Osteocyte (in vitro differentiated cells): Measurements from ENCODE around the gene CSN1S1. TPM values are rescaled to one million over a fixed set of nuclear protein-coding genes. Genes with fewer than 3 reads are reported as not detected.
"Not testable (repeated sequence)": the region's sequence is repeated elsewhere in the genome, so short reads cannot be mapped to it uniquely, and the experiment has no call there.

ENCODE experiments used
- DNase-seq: peaks from one replicate; pipeline ENCODE4 v3.0.0; 2021; ENCODE audit warnings: mixed read lengths; ENCODE audit not compliant: unreplicated experiment; ENCODE audit errors: extremely low spot score
- H3K27ac Mint-ChIP-seq: one replicate; pipeline ENCODE4 v1.8.0; 2021; ENCODE audit warnings: mild to moderate bottlenecking, mixed read lengths; ENCODE audit not compliant: unreplicated experiment
- H3K27me3 Mint-ChIP-seq: one replicate; pipeline ENCODE4 v1.8.0; 2021; ENCODE audit warnings: mixed read lengths; ENCODE audit not compliant: unreplicated experiment
- H3K36me3 Mint-ChIP-seq: one replicate; pipeline ENCODE4 v1.8.0; 2021; ENCODE audit warnings: mixed read lengths; ENCODE audit not compliant: unreplicated experiment
- H3K4me1 Mint-ChIP-seq: one replicate; pipeline ENCODE4 v1.8.0; 2021; ENCODE audit warnings: mixed read lengths; ENCODE audit not compliant: unreplicated experiment
- H3K4me3 Mint-ChIP-seq: one replicate; pipeline ENCODE4 v1.8.0; 2021; ENCODE audit warnings: mild to moderate bottlenecking, moderate library complexity, mixed read lengths; ENCODE audit not compliant: unreplicated experiment
- H3K9me3 Mint-ChIP-seq: one replicate; pipeline ENCODE4 v1.8.0; 2021; ENCODE audit warnings: mixed read lengths; ENCODE audit not compliant: unreplicated experiment
- total RNA-seq: library from RNA; stranded (reverse); gene quantifications from 2 replicates; pipeline ENCODE4 v1.2.1, GENCODE V29; 2021
- TF ChIP-seq, protein P1 (sequence below): fragments of 200-600 bp; sonication (generic); IDR thresholded peaks from 2 replicates; pipeline ENCODE4 v1.5.0; 2021; ENCODE audit warnings: antibody characterized with exemption, mild to moderate bottlenecking, moderate library complexity

The CSN1S1 gene
- total RNA-seq, 1 donor from 2014 or later = not detected

DNA sequence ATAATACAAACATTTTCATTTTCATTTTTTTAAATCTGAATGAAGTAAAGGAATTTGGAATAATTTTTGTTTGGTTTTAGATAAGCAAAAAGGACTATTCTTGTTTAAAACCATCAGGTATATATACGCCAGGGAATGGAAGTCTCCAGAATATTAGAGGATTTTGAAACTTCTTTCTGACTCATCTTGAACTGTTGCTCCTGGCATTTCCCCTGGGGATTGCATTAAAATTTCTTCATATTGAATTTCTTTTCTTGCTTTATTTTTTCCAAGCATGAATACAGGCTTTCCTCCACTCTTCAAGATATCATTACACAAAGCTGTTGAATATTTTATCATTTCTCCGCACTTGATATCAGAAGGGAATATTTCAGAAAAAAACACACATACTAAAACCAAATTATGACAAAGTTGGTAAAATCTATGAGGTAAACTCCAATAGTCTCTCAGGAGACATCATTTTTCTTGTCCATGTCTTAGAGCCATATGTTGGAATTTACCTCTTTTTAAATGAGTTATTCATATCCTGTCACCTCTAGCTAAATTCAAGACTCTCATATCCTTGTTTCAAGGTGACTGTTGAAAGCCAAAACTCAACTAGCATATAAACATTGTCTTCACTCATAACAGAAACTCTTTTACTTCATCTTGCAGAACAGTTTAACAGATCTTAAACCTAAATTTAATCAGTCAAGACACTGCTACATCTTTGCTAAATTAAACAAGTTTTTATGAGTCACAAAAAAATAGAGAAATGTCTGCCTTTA is 20.7 kb upstream of the CSN1S1 start:
- no peak overlapping the region for H3K4me3 Mint-ChIP-seq
- H3K27me3 Mint-ChIP-seq = peaks cover 33% of the 10 kb centered on the region
- H3K27ac Mint-ChIP-seq = no peak overlapping the region
- H3K9me3 Mint-ChIP-seq = no peaks in the 10 kb centered on the region
- no peaks in the 10 kb centered on the region for H3K36me3 Mint-ChIP-seq
- peaks cover 3% of the 10 kb centered on the region for H3K4me1 Mint-ChIP-seq
- TF ChIP-seq, protein P1, sequence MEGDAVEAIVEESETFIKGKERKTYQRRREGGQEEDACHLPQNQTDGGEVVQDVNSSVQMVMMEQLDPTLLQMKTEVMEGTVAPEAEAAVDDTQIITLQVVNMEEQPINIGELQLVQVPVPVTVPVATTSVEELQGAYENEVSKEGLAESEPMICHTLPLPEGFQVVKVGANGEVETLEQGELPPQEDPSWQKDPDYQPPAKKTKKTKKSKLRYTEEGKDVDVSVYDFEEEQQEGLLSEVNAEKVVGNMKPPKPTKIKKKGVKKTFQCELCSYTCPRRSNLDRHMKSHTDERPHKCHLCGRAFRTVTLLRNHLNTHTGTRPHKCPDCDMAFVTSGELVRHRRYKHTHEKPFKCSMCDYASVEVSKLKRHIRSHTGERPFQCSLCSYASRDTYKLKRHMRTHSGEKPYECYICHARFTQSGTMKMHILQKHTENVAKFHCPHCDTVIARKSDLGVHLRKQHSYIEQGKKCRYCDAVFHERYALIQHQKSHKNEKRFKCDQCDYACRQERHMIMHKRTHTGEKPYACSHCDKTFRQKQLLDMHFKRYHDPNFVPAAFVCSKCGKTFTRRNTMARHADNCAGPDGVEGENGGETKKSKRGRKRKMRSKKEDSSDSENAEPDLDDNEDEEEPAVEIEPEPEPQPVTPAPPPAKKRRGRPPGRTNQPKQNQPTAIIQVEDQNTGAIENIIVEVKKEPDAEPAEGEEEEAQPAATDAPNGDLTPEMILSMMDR = no peak
- DNase-seq = no peak

DNA sequence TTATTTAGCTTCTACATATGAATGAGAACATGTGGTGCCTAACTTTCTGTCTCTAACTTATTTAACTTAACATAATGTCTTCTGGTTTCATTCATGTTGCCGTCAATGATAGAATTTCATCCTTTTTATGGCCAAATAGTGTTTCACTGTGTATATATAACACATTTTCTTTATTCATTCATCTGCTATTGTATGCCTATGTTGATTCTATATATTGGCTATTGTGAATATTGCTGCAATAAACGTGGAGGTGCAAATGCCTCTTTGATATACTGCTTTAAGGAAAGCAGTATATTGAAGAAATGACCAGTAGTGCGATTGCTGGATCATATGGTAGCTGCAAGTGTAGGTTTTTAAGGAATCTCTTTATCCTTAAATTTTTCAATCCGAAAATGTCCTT is 10.0 kb upstream of the CSN1S1 start:
- TF ChIP-seq, protein P1 = no peak
- Mint-ChIP-seq H3K27me3 (peaks cover 13% of the 10 kb centered on the region), H3K9me3 (no peaks in the 10 kb centered on the region), H3K27ac (no peak overlapping the region), H3K36me3 (no peaks in the 10 kb centered on the region), H3K4me1 (no peaks in the 10 kb centered on the region), H3K4me3 (no peak overlapping the region)
- DNase-seq = no peak

DNA sequence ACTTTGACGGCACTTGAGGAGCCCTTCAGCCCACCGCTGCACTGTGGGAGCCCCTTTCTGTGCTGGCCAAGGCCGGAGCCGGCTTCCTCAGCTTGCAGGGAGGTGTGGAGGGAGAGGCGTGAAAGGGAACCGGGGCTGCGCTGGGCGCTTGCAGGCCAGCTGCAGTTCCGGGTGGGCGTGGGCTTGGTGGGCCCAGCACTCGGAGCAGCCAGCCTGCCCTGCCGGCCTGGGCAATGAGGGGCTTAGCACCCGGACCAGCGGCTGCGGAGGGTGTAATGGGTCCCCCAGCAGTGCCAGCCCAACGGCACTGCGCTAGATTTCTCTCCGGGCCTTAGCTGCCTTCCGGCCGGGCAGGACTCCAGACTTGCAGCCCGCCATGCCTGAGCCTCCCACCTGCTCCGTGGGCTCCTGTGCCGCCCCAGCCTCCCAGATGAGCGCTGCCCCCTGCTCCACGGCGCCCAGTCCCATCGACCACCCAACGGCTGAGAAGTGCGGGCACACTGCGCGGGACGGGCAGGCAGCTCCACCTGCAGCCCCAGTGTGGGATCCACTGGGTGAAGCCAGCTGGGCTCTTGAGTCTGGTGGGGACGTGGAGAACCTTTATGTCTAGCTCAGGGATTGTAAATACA is 7.0 kb upstream of the CSN1S1 start:
- H3K27me3 Mint-ChIP-seq, DNase-seq, H3K36me3 Mint-ChIP-seq, H3K4me3 Mint-ChIP-seq, H3K4me1 Mint-ChIP-seq, H3K27ac Mint-ChIP-seq, H3K9me3 Mint-ChIP-seq: not testable (repeated sequence)

DNA sequence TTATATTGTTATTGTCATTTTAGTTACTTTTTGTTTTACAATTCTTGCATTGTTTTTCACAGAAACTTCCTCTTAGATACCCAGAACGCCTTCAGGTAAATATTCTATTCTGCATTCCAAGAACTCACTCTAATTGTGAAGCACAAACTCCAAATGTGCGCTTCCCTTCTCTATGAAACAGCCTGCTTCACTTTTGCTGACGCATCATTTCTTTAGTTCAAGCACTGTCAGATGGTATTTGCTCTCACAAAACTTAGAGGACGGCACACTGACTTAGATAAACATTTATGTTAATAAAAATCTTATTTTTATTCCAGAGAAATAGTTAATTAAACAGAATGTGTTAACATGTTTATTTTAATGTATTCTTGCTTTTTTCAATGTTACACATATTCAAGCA is 3.3 kb downstream of the CSN1S1 start:
- Mint-ChIP-seq H3K27ac (no peak overlapping the region), H3K4me1 (no peaks in the 10 kb centered on the region), H3K4me3 (no peak overlapping the region), H3K36me3 (no peaks in the 10 kb centered on the region), H3K9me3 (no peaks in the 10 kb centered on the region), H3K27me3 (peaks cover 31% of the 10 kb centered on the region)
- no peak for DNase-seq
- TF ChIP-seq, protein P1 = no peak

DNA sequence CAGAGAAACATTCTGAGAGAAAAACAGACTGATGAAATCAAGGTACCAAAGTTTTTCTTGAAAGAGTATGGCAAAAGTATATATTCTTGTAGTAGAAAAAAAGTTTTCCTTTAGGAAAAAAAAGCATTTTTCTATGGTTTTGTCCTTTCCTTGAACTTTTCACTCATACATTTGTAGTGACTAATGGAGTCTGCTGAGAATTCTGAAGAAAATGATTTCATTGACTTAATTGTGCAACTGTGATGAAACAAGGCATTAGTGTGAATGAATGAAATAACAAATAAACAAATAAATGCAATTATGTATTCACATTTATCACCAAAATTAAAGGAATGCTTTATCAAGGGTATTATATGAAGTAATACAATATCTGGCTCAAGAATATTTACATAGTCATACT is 5.7 kb downstream of the CSN1S1 start:
- TF ChIP-seq, protein P1 = no peak
- no peak overlapping the region for H3K4me3 Mint-ChIP-seq
- no peak for DNase-seq
- H3K9me3 Mint-ChIP-seq = no peaks in the 10 kb centered on the region
- peaks cover 28% of the 10 kb centered on the region for H3K27me3 Mint-ChIP-seq
- no peaks in the 10 kb centered on the region for H3K4me1 Mint-ChIP-seq
- H3K36me3 Mint-ChIP-seq = no peaks in the 10 kb centered on the region
- no peak overlapping the region for H3K27ac Mint-ChIP-seq
